RPMI7951 (cell line): ENCODE data around the gene GPRC6A. TPM values are rescaled to one million over a fixed set of nuclear protein-coding genes. Genes with fewer than 3 reads are reported as not detected.
"Not testable (repeated sequence)": the region's sequence is repeated elsewhere in the genome, so short reads cannot be mapped to it uniquely, and the experiment has no call there.

Experiments
- DNase-seq: peaks from one replicate; pipeline ENCODE4 v3.0.0-alpha.2; 2012; ENCODE audit warnings: low read depth
- total RNA-seq: library from RNA; depleted of rRNA; stranded (reverse); fragments of >200 nt; shearing (Covaris generic); gene quantifications from 2 replicates; pipeline ENCODE4 v1.2.3, GENCODE V29; 2014; rRNA removed

GPRC6A gene
- total RNA-seq, result not detected in 2 replicates

DNA sequence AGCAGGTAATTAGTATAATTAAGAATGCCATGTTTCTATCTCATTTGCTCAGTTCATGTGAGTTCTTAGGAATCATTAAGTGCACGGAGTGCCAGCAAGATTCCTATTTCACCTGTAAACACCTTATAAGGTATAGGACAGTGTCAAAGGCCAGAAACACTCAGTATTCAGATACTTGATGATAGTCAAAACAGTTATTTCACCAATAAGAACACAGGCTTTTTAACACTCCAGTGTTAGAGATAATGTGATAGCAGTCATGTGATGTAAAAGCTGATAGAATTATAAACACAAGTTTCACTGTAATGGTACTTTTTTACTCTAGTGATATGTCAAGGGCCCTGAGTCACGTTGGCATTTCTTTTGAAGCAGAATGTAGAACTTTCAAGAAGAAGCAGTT is at the start of gene GPRC6A:
GPRC6A (minus strand) TSS at position 101 of the 400 bp plus-strand sequence; CDS start at position 31, 70 bp downstream.
- no peak for DNase-seq

- DNase-seq, result no peak
Observed at GRCh38 chr6:116877743-116878142, 48.9 kb upstream of the GPRC6A start.

GRCh38 chr6:116876635-116877611 is 48.0 kb upstream of the GPRC6A start, which contains the start of gene RFX6:
Gene RFX6, plus strand, starts transcription at chr6:116877242. Its CDS starts 34 bp downstream, at chr6:116877276.
- no peak for DNase-seq

DNA sequence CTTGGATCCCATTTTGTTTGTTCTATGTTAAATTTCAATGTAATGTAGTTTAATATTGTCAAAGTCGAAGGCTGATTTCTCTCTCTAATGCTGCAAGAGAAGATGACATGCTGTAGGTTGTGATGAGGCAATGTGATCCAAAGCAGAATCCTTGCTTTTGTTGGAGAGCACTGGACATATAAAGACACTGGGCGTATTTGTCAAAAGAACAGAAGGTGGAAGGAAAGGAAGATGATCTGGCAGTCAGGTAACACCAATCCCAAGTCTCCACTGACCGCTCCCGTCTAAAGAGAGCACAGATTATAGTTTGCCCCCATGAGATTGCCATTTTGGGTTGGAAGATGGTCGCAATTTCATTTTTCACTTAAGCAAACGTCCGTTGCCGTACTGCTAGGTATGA is 47.2 kb upstream of the GPRC6A start:
- DNase-seq, result no peak

- DNase-seq, result no peak
Observed at GRCh38 chr6:116872771-116873170, 43.9 kb upstream of the GPRC6A start.

GRCh38 chr6:116866281-116866871 is 37.5 kb upstream of the GPRC6A start:
- DNase-seq, result peak; percentile 43

DNA sequence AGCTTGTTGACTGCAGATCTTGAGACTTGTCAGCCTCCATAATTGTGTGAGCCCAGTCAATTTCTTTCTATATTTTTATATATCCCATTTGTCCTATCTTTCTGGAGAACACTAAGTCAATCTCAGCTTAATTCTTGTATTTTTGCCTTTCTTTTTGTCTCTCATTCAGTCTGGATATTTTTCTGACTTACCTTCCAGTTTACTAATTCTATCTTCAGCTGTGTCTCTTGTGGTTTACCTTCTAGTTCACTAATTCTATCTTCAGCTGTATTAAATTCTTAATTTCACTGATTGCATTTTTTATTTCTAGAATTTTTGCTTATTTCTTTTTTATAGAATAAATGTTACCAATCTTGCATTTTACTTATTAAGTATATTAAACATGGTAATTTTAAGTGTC is 30.4 kb upstream of the GPRC6A start:
- no peak for DNase-seq

- no peak for DNase-seq
Observed at GRCh38 chr6:116858060-116858459, 29.2 kb upstream of the GPRC6A start.

GRCh38 chr6:116847227-116847626 is 18.3 kb upstream of the GPRC6A start:
- peak; percentile 42 for DNase-seq

DNA sequence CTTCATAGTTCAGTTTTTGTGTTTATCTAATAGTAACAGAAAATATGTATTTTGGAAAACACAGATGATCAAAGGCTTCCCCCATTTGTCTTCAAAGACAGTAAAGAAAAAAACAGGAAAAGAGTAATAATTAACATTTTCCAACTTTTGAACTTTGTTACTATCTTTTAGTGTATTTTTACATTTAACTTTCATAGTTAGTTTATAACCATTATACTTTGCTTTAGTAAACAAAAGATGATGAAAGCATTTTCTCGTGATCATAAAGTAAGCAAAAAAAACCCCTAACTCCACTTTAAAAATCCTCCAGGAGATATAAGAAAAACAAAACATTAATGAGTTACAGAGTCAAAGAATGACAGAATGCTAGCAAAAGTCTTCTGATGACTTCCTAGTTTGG is 13.6 kb upstream of the GPRC6A start:
- no peak for DNase-seq

DNA sequence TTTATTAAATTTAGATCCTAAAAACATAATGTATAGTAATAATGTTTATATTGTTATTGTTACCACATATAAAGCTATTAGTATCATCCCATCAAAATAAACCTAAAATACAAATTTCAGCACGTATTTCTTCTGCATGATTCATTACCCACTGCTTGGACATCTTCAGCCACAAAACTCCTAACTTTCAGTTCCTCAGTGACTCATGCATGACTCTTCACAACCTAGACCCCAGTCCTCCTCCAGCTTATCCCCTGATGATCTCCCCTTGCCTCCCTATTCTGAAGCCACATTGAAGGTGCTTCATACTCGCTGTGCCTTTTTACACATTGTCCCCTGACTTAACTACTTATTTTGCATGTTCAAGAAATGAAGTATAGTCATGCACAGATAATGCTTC is 11.2 kb upstream of the GPRC6A start:
- peak; percentile 79 for DNase-seq

GRCh38 chr6:116836606-116837342 is 7.9 kb upstream of the GPRC6A start:
- DNase-seq, result no peak

GRCh38 chr6:116834526-116834925 is 5.6 kb upstream of the GPRC6A start:
- not testable (repeated sequence) for DNase-seq

DNA sequence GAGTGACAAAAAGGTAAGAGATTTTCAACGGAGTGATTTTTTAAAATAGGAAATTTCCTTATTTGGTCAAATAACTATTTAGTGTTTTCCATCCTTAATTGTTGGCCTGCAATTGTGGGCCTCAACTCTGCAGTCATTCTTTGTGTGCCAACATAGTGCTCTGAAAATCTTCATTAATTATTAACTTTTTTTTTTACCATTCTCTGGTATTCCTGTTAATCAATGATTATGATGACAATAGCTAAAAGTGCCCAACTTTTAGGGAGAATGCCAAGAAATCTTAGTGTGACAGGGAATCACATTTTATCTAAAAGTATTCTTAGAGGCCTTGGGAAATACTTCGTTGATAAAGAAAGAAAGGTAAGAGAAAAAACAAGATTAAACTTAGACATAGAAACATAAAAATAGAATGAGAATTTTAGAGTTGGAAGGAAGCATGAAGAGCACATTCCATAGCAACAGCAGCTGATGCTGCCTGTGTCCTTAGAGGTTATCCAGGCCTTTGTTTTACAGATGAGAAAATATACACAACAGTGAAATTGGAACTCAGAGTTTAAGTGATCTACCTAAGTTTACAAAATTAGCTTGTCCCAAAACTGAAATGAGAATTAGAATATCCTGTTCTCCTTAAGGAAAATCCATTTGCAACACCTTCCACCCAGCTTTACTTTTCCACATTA is 1.2 kb downstream of the GPRC6A start:
- no peak for DNase-seq

GRCh38 chr6:116816336-116816735 is 12.5 kb downstream of the GPRC6A start:
- DNase-seq, result peak; percentile 42

GRCh38 chr6:116812051-116812650 is 16.7 kb downstream of the GPRC6A start:
- DNase-seq, result no peak

GRCh38 chr6:116801971-116802370 is 26.9 kb downstream of the GPRC6A start:
- no peak for DNase-seq

GRCh38 chr6:116799945-116800344 is 28.9 kb downstream of the GPRC6A start:
- no peak for DNase-seq

GRCh38 chr6:116797585-116797984 is 31.3 kb downstream of the GPRC6A start:
- DNase-seq, result no peak

GRCh38 chr6:116793224-116793623 is 35.7 kb downstream of the GPRC6A start:
- DNase-seq, result no peak

- peak; percentile 9 for DNase-seq
Observed at GRCh38 chr6:116783852-116784251, 45.0 kb downstream of the GPRC6A start.
